ENCODE data around the gene TLK2.
"Not testable (repeated sequence)": the region's sequence is repeated elsewhere in the genome, so short reads cannot be mapped to it uniquely, and the experiment has no call there.

TLK2 gene

GRCh38 chr17:62565817-62566216 lies 87.2 kb downstream of the TLK2 start:
- DNase-seq = no peak

- no peak for DNase-seq
Observed at GRCh38 chr17:62566996-62567578, 88.5 kb downstream of the TLK2 start.

GRCh38 chr17:62572488-62572887 lies 93.9 kb downstream of the TLK2 start:
- no peak for DNase-seq

DNA sequence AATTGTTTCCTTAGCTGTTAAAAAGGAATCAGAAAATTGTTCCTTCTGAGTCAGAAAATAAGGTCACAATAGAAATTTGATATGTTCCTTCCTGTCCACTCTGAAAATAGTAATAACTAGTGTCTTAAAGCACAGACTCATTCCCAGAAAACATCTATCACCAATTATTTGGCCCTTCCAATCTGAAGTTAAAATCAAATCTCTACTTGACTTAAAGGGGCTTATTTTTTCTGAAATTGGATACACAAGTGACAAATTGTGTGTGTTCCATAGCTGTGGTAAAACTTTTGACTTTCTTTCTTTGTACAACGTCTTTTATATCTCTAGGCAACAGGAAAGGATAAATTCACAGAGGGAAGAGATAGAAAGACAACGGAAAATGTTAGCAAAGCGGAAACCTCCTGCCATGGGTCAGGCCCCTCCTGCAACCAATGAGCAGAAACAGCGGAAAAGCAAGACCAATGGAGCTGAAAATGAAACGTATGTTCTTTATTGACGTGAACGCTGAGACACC lies 94.3 kb downstream of the TLK2 start:
- no peak for DNase-seq

GRCh38 chr17:62573480-62574117 lies 95.0 kb downstream of the TLK2 start:
- DNase-seq = no peak

DNA sequence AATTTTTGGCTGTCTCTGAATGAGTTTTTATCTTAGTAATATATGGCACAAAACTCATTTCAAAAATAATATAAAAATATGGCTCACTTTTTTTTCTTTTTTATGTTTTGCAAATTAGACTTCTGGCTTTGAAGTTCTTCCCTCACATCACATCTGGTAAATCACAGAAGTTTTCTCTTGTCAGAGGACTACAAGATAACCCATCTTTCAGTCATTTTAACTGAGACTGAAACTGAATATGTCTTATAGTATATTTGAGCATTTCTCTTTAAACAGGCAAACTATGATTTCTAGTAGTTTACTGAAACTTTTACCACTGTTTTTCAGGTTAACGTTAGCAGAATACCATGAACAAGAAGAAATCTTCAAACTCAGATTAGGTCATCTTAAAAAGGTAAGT lies 97.8 kb downstream of the TLK2 start:
- DNase-seq = no peak

DNA sequence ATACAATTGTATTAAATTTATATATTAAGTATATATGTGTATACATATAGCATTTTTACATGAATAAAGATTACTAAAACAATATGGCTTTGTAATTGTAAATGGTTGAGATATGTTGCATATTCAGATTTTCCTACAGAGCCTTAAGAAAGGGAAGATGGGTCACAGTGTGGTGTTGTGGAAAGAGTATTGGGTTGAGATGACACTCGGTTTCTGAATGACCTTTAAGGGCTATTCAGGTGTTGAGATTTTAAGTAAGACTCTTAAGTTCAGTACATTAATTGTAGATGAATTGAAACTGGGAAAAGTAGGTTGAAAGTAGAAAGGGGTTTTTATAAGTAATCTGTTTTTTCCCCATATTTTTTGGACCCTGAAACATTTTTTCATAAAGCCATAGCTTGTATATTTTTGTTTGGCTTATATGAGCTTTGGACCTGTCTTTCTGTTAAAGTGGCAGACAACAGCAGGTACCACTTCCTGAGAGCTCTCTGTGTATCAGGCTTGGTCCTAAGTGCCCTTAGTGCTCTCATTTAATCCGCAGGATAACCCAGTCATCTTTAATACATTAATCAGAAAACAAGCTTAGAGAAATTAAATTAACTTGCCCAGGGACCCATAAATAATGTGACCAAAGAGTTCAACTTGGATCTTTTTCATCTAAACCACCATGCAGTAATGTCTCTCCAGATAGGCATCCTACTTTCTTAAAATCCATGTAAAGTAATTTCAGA lies 100.3 kb downstream of the TLK2 start:
- no peak for DNase-seq

- no peak for DNase-seq
Observed at GRCh38 chr17:62580947-62581346, 102.3 kb downstream of the TLK2 start.

DNA sequence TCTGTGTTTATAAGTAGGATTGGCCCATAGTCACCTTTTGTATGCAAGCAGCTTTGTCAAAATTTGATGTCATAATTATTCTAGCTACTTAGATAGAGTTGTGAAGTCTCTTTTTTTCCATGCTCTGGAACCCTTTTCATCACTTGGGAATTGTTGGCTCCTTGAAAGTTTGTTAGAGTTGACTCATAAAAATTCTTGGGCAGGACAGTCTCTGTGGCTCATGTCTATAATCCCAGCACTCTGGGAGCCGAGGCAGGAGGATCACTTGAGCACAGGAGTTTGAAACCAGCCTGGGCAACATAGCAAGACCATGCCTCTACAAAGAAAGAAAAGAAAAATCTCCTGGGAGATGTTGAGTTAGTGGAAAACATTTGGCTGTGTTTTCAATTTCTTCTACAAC lies 103.1 kb downstream of the TLK2 start:
- no peak for DNase-seq

GRCh38 chr17:62587554-62587953 lies 108.9 kb downstream of the TLK2 start:
- DNase-seq = no peak

GRCh38 chr17:62588109-62588508 lies 109.5 kb downstream of the TLK2 start:
- DNase-seq = no peak

GRCh38 chr17:62591333-62591732 lies 112.7 kb downstream of the TLK2 start:
- no peak for DNase-seq

DNA sequence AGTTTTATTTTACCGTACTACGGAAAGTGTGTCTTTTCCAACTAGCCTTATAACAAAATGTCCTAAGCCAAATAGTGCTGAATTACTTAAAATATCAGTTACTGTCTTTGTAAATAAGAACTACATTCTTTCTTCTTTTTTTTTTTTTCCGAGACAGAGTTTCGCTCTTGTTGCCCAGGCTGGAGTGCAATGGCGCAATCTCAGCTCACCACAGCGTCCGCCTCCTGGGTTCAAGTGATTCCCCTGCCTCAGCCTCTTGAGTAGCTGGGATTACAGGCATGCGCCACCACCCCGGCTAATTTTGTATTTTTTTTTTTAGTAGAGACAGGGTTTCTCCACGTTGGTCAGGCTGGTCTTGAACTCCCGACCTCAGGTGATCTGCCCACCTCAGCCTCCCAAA lies 113.2 kb downstream of the TLK2 start:
- DNase-seq = not testable (repeated sequence)

DNA sequence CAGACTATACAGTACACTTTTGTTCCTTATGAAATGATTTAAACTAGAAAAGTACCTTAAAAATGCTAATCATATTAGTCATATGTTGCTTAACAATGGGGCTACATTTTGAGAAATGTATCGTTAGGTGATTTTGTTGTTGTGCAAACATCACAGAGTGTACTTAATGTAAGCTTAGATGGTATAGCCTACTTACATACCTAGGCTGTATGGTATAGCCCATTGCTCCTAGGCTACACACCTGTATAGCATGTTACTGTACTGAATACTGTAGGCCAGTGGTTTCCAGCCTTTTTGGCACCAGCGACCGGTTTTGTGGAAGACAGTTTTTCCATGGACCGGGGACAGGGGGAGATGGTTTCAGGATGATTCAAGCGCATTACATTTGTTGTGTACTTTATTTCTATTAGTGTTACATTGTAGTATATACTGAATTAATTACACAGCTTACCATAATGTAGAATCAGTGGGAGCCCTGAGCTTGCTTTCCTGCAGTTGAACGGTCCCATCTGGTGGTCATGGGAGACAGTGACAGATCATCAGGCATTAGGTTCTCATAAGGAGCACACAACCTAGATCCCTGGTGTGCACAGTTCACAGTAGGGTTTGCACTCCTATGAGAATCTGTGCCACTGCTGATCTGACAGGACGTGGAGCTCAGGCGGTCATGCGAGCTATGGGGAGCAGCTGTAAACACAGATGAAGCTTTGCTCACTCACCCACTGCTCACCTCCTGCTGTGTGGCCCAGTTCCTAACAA lies 113.9 kb downstream of the TLK2 start:
- DNase-seq = no peak

GRCh38 chr17:62595484-62595883 lies 116.9 kb downstream of the TLK2 start:
- no peak for DNase-seq

DNA sequence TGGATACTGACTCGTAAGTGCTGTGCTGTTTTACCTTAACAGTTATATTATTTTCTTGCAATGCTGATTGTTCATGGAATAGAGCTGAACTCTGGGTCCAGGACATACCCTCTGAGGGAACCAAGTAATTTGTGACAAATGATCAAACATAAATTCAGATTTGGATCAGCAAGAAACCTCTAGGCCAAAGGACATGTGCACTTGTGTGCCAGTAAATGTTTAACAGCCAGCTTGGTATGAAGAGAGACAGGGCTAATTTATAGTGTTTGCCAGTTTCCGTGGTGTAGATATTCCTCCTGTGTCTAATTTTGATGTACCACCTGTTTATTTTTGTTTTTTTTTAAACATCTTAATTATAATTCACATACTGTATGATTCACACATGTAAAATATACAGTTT lies 118.0 kb downstream of the TLK2 start:
- DNase-seq = no peak

DNA sequence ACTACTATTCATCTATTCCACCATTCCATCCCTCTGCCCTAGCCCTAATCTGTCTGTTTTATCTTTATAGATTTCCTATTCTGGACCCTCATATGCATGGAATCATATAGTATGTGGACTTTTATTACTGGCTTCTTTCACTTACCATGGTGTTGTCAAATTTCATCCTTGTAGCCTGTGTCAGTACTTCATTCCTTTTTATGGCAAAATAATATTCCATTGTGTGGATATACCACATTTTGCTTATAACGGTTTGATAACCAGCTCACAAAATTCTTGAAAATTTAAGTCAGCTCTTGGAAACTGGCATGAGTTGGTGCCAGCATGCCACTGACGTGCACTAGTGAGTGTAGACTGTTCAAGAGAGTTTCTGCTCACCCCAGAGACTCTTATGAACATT lies 118.5 kb downstream of the TLK2 start:
- no peak for DNase-seq

DNA sequence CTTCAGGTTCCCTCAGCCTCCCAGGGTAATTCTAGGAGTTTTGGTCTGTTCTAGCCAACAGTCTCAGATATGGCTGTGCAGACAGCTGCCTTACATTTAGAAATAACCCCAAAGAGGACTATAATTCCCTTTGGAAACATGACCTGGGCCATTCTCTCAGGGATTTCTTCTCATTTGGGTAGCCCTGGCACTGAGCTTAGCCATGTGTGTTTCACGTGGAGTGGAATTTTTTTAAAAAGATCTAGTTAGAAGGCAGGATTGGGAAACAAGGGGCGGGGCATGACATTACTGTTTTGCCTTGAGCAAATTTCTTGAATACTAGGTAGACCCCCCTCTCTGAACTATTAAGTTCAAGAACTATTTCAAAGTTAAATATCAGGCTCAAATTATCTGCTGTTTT lies 119.3 kb downstream of the TLK2 start:
- no peak for DNase-seq

DNA sequence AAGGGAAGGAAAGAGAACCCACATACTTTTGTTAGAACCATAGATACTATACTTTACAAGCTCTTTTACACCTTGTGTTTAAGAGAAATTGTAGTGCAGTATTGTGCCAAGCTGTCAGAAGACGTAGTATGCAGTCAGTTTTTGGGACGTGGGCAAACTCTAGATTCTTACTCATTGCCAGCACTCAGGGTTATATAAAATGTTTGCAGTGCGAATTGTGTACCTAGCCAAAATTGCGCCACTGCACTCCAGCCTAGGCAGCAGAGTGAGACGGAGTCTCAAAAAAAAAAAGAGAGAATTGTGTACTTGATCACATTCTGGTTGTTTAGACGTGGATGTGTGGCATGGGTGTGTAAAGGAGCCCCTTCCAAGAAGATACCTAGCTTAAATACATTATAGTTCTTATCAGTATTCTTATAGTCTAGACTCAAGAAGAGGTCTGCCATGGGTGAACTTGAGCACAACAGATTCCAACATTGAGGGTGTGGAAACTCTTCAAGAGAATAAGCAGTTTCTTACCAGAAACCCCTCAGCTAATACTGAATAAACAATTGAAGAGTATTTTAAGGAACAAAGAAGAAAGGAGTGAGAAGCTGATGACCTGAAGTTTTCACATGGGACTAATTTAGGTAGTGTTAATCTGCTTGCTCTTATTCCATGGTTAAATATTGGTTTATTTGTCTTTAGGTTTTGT lies 121.5 kb downstream of the TLK2 start:
- no peak for DNase-seq

- DNase-seq = no peak
Observed at GRCh38 chr17:62600805-62601204, 122.2 kb downstream of the TLK2 start.

GRCh38 chr17:62601471-62601870 lies 122.8 kb downstream of the TLK2 start:
- no peak for DNase-seq

GRCh38 chr17:62603783-62604182 lies 125.2 kb downstream of the TLK2 start:
- not testable (repeated sequence) for DNase-seq

GRCh38 chr17:62605588-62605987 lies 127.0 kb downstream of the TLK2 start:
- DNase-seq = no peak

Data from activated naive CD4-positive, alpha-beta T cell treated with Interleukin-2 at 50 U/mL for 16 hours (primary cell).